ENCODE measurements around the gene STAT5B.
"Not testable (repeated sequence)": the region's sequence is repeated elsewhere in the genome, so short reads cannot be mapped to it uniquely, and the experiment has no call there.

Gene STAT5B

GRCh38 chr17:42193969-42194899 lies 82.0 kb downstream of the STAT5B start, which contains the start of gene GHDC:
TSS of gene GHDC (minus strand) at chr17:42194494. CDS start at chr17:42193581, 913 bp downstream.
- DNase-seq (ENCODE audit: low read depth) = peak; percentile 52

- DNase-seq (ENCODE audit: low read depth) = no peak
Observed at GRCh38 chr17:42193216-42193968, 82.8 kb downstream of the STAT5B start.

DNA sequence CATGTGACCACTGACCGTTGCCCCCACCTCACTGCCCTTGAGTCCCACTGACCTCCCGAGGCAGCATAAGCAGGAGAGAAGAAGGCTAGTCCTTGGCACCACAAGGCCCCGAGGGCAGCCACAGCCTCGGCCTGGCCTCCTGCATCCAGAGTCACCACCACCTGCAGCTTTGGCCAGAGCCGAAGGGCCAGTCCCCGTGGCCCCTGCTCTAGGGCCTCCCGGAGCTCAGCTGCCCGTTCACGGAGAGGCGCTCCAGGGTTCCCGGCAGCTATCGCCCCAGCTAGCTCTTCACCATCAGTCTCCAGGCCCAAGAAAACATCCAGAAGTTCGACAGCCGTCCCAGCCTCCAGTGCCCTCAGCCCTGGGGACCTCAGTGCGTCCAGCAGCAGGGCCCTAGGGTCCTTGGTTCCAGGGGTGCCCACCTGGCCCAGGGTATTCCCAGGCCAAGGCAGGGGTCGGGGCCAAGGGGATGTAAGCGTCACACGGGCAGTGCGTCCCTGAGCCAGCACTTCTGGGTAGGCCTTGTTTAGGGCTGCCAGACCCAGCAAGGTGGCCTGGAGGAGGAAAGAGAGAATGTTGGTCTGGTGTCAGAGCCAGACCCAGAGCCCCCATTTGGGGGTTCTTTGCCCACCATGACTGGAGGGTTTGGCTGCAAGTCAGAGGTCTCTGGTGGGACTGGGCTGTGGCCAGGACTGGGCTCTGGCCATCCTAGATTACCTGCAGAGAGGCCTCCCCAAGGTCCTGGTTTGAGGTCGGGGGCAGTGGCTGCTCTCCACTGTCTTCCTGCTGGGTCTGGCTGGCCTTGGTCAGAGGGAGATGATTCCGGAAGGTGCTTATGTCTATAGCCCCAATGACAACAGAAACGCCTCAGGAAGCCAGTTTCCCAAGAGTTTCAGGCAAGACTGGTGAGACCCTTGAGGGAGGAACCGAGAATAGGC lies 83.7 kb downstream of the STAT5B start:
- no peak for DNase-seq (ENCODE audit: low read depth)

DNA sequence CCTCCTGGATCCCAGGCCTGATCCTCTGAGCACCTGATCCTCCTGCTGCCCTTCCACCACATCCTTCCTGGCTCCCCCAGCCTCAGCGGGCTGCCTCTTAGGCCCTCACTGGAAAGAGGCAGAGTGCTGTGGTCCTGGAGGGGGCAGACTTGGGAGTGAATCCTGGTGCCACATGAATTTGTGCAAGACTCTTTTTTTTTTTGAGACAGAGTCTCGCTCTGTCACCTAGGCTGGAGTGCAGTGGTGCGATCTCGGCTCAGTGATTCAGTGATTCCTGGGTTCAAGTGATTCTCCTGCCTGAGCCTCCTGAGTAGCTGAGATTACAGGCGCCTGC lies 84.9 kb downstream of the STAT5B start:
- no peak for DNase-seq (ENCODE audit: low read depth)

GRCh38 chr17:42190491-42191274 lies 85.5 kb downstream of the STAT5B start:
- no peak for DNase-seq (ENCODE audit: low read depth)

GRCh38 chr17:42189651-42189965 lies 86.6 kb downstream of the STAT5B start:
- DNase-seq (ENCODE audit: low read depth) = no peak

DNA sequence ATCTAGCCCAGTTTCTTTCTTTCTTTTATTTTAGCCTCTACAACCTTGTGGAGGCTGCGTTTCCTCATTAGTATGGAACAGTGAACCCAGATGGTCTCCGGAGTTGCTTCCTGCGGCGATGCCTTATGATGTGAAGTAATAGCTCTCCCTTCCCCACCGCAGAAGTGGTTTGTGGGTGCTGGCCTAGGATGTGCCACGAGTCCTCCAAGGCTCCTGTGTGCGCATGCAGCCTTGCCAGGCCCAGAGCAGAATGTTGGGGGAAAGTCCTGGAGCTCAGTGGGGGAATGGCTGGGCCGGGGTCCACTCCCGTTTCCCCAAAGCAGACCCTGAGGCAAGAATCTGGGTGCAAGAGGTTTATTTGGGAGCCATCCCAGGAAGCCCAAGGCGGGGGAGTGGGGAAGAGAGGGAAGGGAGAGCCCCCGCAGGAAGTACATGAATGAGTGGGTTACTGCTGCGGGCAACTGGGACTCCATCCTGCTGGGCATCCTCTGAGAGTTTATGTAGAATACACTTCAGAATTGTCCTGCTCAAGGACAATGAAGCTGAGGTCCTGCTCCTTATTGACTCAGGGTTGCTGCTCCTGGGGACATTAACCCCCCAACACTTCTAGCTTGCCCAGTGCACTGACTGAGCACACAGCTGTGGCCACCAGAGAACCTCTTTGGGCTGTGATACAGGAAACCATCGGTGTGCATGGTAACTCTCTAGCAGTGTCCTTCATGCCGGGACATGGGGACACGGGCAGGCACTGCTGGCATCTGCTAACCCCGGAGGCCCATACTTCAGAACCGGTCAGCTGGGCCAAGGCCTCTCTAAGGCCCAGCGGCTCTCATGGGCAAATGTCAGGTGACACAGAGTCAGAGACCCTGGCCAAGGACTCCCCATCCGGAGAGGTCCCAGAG lies 87.2 kb downstream of the STAT5B start:
- no peak for DNase-seq (ENCODE audit: low read depth)

DNA sequence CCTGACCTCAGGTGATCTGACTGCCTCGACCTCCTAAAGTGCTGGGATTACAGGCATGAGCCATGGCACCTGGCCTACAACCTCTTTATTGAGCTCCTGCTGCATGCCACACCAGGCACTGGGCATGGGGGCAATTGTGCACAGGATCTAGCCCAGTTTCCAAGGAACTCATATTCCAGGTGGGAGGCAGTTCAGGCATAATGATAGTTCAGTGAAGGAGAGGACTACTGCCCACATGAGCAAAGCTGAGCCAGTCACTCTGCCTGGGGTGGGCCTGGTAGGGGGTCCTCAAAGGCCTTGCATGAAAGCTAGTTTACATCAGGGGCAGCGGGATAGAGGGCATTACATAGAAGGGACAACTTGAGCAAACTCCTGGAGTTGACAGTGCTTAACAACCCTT lies 88.4 kb downstream of the STAT5B start:
- no peak for DNase-seq (ENCODE audit: low read depth)

DNA sequence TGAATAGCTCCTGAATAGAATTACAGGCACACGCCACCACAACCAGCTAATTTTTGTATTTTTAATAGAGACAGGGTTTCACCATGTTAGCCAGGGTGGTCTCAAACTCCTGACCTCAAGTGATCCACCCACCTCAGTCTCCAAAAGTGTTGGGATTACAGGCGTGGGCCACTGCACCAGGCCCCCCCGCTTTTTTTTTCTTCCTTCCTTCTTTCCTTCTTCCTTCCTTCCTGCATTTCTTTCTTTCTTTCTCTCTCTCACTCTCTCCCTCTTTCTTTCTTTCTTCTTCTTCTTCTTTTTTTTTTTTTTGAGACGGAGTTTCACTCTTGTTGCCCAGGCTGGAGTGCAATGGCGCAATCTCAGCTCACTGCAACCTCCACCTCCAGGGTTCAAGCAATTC lies 90.0 kb downstream of the STAT5B start:
- not testable (repeated sequence) for DNase-seq (ENCODE audit: low read depth)

- no peak for DNase-seq (ENCODE audit: low read depth)
Observed at GRCh38 chr17:42185621-42185930, 90.6 kb downstream of the STAT5B start.

DNA sequence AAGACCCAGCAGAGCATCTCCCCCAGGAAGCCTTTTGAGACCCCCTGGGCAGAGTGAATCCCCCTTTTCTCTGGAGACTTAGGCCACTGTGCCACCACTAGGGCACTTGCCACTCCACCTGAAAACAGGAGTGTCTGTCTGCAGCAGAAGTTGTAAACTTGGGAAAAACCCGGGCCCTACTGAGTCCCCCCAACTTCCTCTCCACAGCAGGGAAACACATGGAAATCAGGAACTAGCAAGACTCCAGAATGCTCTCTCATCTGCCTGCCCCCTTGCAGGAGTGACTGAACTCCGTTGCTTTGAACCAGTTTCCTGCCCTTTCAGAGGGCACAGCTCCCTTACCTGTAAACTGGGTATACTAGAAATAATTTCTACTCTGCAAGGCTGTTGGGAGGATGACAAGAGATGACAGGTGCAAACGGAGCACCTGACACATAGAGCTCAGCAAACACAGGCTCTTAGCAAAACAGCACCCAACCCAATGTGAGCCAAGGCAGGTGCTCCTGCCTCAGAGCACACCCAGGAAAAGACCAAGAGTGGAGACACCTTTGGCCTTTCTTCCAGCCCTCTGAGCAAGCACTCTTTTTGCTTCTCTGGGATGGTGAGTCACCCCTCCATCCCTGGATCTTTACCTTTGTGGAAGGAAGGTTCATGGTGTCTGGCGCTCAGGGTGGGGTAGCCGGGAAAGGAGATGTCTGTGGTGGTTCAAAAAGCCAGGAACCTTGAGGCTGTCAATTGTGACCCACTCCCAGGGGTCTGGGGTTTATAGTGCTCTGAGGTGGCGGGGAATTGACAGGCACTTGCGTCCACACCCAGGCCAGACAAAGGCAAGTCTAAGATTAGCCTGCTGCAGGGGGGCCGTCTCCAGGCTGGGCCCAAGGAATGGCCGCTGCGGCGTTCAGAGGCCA lies 91.2 kb downstream of the STAT5B start, which contains the start of gene HCRT:
HCRT (minus strand) TSS at position 740 of the 908 bp plus-strand sequence; CDS start at position 653, 87 bp downstream.
- DNase-seq (ENCODE audit: low read depth) = no peak

DNA sequence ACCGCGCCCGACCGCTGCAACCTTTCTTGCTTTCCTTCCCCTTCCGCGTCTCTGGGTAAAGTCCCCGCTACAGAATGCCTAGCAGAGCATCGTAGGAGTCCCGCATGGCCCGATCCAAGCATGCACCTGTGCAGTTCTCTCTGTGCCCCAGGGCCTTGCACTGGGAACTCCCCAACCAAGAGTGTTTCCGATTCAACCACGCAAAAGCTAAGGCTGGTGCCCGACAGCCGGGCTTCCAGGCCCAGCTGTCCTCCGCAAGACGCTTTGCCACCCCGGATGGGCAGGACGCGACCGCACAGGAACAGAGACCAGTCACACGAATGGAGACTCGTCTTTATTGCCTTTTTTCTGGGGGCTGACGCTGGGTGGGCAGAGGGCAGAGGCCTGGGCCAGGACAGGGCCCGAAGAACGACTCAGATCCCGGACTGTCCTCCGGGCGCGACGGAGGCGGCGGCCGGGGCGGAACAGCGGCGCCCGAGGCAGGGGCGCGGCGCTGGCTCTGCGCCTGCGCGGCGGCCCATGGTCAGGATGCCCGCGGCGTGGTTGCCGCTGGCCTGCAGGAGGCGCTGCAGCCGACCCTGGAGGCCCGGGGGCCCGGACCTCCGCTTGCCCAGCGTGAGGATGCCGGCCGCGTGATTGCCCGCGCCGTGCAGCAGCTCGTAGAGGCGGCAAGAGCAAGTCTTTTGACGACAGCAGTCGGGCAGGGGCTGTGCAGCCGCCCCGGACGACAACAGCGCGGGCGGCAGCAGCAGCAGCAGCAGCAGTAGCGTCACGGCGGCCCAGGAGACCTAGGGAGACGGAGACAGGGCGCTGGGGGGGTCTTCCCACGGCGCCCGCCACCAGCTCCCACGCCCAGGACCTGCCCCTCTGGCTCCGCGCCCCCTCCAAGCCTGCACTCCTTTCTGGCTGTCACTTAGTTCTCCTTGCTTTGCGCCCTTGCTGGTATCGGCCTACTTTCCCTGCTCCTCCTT lies 92.2 kb downstream of the STAT5B start:
- peak; percentile 65 for DNase-seq (ENCODE audit: low read depth)

- DNase-seq (ENCODE audit: low read depth) = no peak
Observed at GRCh38 chr17:42182927-42183734, 93.1 kb downstream of the STAT5B start.

- no peak for DNase-seq (ENCODE audit: low read depth)
Observed at GRCh38 chr17:42181851-42182207, 94.4 kb downstream of the STAT5B start.

DNA sequence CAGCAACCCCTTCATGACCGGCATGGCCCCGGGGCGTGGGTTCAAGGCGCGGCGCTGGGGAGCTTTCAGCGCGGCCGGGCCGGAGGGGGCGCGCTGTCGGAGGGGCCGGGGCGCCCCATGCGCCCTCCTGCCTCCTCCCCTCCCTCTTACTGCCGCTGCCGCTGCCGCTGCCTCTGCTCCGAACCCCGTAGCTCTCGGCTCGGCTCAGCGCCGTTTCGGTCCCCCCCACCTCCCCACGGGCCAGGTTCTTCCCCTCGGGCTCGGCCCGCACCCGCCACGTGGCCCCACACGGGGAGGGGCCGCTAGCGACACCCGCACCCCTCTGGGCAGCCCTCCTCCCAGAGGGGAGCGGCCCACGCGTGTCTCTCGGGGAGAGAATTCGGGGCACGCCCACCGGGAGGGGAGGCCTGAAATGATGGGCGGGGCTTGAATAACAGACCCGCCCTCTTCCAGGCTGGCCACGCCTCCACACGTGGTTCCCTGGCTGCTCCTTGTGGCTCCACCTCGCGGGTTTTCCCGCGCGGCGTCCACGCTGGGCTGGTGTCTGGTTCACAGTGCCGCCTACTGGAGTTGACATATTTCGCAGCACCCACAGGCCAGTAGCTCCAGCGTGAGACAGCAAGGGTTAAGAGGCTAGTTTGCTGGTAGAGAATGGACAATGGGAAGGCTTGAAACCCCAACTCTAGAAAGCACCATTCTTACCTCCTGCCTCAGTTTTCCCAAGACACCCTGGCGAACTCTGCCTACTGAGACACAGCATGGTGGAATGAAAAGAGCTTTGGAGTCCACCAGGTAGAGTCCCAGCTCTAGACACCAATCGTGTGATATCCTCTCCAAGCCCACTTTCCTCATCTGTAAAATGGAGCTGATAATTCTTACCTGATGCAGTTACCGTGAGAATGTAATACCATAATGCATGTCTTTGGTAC lies 95.0 kb downstream of the STAT5B start, which contains the start of gene KCNH4:
KCNH4 (minus strand) TSS at position 221 of the 929 bp plus-strand sequence; CDS start at position 24, 197 bp downstream.
- DNase-seq (ENCODE audit: low read depth) = peak; percentile 60

- DNase-seq (ENCODE audit: low read depth) = no peak
Observed at GRCh38 chr17:42180411-42180921, 95.7 kb downstream of the STAT5B start.
